Activated CD8-positive, alpha-beta T cell treated with anti-CD3 and anti-CD28 coated beads for 36 hours (primary cell): Measurements from ENCODE around the gene AKAP10. TPM values are rescaled to one million over a fixed set of nuclear protein-coding genes. Genes with fewer than 3 reads are reported as not detected.

Experiments used
- ATAC-seq: fragments of 200-7000 bp; cut with Tn5 transposase; one replicate; pipeline ENCODE4 v1.10.0; 2021; ENCODE audit warnings: mild to moderate bottlenecking, moderate library complexity
- CTCF ChIA-PET: fragments of 350-600 bp; sonication (Branson Sonifier 250); formaldehyde crosslinking; loops from one replicate; lab custom pipeline; 2021; ENCODE audit warnings: antibody characterized with exemption; lab: Charles Lee
- POLR2A ChIA-PET: fragments of 350-600 bp; sonication (Branson Sonifier 250); formaldehyde crosslinking; loops from one replicate; lab custom pipeline; 2021; ENCODE audit warnings: antibody characterized with exemption; lab: Charles Lee
- DNase-seq: peaks from one replicate; pipeline ENCODE4 v3.0.0-alpha.2; 2020
- H3K27ac Mint-ChIP-seq: one replicate; pipeline ENCODE4 v1.8.0; 2021; ENCODE audit warnings: mild to moderate bottlenecking, mixed read lengths
- H3K27me3 Mint-ChIP-seq: one replicate; pipeline ENCODE4 v1.8.0; 2021; ENCODE audit warnings: mixed read lengths
- H3K36me3 Mint-ChIP-seq: one replicate; pipeline ENCODE4 v1.8.0; 2021; ENCODE audit warnings: low read depth, mixed read lengths
- H3K4me1 Mint-ChIP-seq: one replicate; pipeline ENCODE4 v1.8.0; 2021; ENCODE audit warnings: low read depth, mixed read lengths
- H3K4me3 Mint-ChIP-seq: one replicate; pipeline ENCODE4 v1.8.0; 2021; ENCODE audit warnings: mild to moderate bottlenecking, moderate library complexity, mixed read lengths
- H3K9me3 Mint-ChIP-seq: one replicate; pipeline ENCODE4 v1.8.0; 2021; ENCODE audit warnings: mixed read lengths
- CTCF ChIP-seq: fragments of 200-600 bp; IDR thresholded peaks from one replicate; pipeline ENCODE4 v1.8.0; 2022; ENCODE audit warnings: antibody characterized with exemption, mild to moderate bottlenecking
- intact Hi-C: fragments of 100-400 bp; cut with micrococcal nuclease; formaldehyde crosslinking; loops from one replicate; pipeline ENCODE4 v1.10.0; 2022
- total RNA-seq, 2 experiments: library from RNA; stranded (reverse); gene quantifications; one replicate each; pipeline ENCODE4 v1.2.3, GENCODE V29; 2021

Gene AKAP10
- total RNA-seq, 2 experiments from 2014 or later: 38.6 to 39.2 TPM

GRCh38 chr17:19945009-19945626 lies 32.5 kb downstream of the AKAP10 start:
- ATAC-seq: no peak
- peaks cover 55% of the 10 kb centered on the region for H3K4me1 Mint-ChIP-seq
- no peak for TF ChIP-seq CTCF
- CTCF ChIA-PET: interaction anchor here (1.5 kb wide), 1 partner anchor 10 kb away, joined by 3 read pairs; no protein-coding TSS in a partner anchor
- peak overlapping the region; percentile 66 for H3K27ac Mint-ChIP-seq
- intact Hi-C loops: no loop called here
- H3K36me3 Mint-ChIP-seq: peaks cover 34% of the 10 kb centered on the region
- H3K9me3 Mint-ChIP-seq: no peaks in the 10 kb centered on the region
- POLR2A ChIA-PET: interaction anchor here (0.6 to 1.2 kb wide), 3 partner anchors 10 to 37 kb away, joined by 3 read pairs; no protein-coding TSS in a partner anchor
- H3K4me3 Mint-ChIP-seq: no peak overlapping the region
- no peaks in the 10 kb centered on the region for H3K27me3 Mint-ChIP-seq
- DNase-seq: no peak

DNA sequence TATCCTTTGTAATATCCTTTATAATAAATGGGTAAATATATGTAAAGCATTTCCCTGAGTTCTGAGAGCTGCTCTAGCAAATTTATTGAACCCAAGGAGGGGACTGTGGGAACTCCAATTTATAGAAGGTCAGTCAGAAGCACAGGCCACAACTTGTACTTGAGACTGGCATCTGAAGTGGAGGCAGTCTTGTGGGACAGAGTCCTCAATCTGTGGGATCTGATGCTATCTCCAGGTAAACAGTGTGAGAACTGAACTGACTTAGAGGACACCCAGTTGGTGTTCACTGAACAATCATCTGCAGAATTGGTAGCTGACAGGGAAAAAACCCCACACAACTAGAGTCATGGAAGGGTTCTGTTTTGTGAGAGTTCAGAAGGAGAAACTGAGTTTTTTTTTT lies 34.0 kb downstream of the AKAP10 start:
- TF ChIP-seq CTCF: no peak
- Mint-ChIP-seq H3K36me3 (peaks cover 39% of the 10 kb centered on the region), H3K4me1 (peaks cover 46% of the 10 kb centered on the region), H3K27ac (no peak overlapping the region), H3K27me3 (no peaks in the 10 kb centered on the region), H3K4me3 (no peak overlapping the region), H3K9me3 (no peaks in the 10 kb centered on the region)
- ATAC-seq: no peak
- ChIA-PET POLR2A (no interaction called here), CTCF (interaction anchor here (1.5 kb wide), 1 partner anchor 9 kb away, joined by 3 read pairs; no protein-coding TSS in a partner anchor)
- DNase-seq: no peak
- intact Hi-C loops: no loop called here

- ChIA-PET POLR2A (interaction anchor here (0.7 kb wide), 1 partner anchor 23 kb away, joined by 4 read pairs; no protein-coding TSS in a partner anchor), CTCF (no interaction called here)
- no peak for TF ChIP-seq CTCF
- no peak for ATAC-seq
- Mint-ChIP-seq H3K36me3 (peaks cover 34% of the 10 kb centered on the region), H3K4me1 (peaks cover 41% of the 10 kb centered on the region), H3K9me3 (no peaks in the 10 kb centered on the region), H3K27me3 (no peaks in the 10 kb centered on the region), H3K4me3 (no peak overlapping the region), H3K27ac (no peak overlapping the region)
- DNase-seq: no peak
- intact Hi-C loops: no loop called here
Observed at GRCh38 chr17:19943026-19943425, 34.6 kb downstream of the AKAP10 start.

- peaks cover 40% of the 10 kb centered on the region for H3K36me3 Mint-ChIP-seq
- no peak for ATAC-seq
- POLR2A ChIA-PET: no interaction called here
Observed at GRCh38 chr17:19940722-19941464, 36.7 kb downstream of the AKAP10 start.

More at GRCh38 chr17:19940722-19941464, 36.7 kb downstream of the AKAP10 start:
- intact Hi-C loops: no loop called here
- DNase-seq: no peak
- peaks cover 34% of the 10 kb centered on the region for H3K4me1 Mint-ChIP-seq
- no peaks in the 10 kb centered on the region for H3K27me3 Mint-ChIP-seq
- TF ChIP-seq CTCF: no peak
- CTCF ChIA-PET: no interaction called here
- no peak overlapping the region for H3K27ac Mint-ChIP-seq
- H3K9me3 Mint-ChIP-seq: no peaks in the 10 kb centered on the region
- H3K4me3 Mint-ChIP-seq: no peak overlapping the region
